Heart left ventricle (tissue), 16 donors: ENCODE measurements around the gene MST1R. TPM values are rescaled to one million over a fixed set of nuclear protein-coding genes. Genes with fewer than 3 reads are reported as not detected.

Experiments used
- ATAC-seq, 4 donors: fragments of 200-7000 bp; cut with Tn5 transposase; one replicate each; pipeline ENCODE4 v1.9.1; 2020 to 2022; ENCODE audit warnings: moderate library complexity in 4 of 4, mild to moderate bottlenecking in 3 of 4, moderate number of reproducible peaks in 1 of 4
- DNase-seq, 5 donors: peaks; one replicate each; pipeline ENCODE4 v3.0.0-alpha.2; 2020
- H3K27ac ChIP-seq, 12 donors: fragments of 200-600 bp; sonication (generic) in 4 of 12; one replicate each; pipeline versions ENCODE4 v1.5.0 to v1.8.0; 2016 to 2022; ENCODE audit warnings: mild to moderate bottlenecking in 2 of 12
- H3K27me3 ChIP-seq, 9 donors: fragments of 200-600 bp; sonication (generic) in 2 of 9; one replicate each; pipeline versions ENCODE4 v1.5.1 to v1.8.0; 2016 to 2022; ENCODE audit warnings: mild to moderate bottlenecking in 3 of 9
- H3K36me3 ChIP-seq, 9 donors: fragments of 200-600 bp; sonication (generic) in 2 of 9; one replicate each; pipeline versions ENCODE4 v1.5.0 to v1.8.0; 2018 to 2022; ENCODE audit warnings: mild to moderate bottlenecking in 2 of 9
- H3K4me1 ChIP-seq, 12 donors: fragments of 200-600 bp; sonication (generic) in 4 of 12; one replicate each; pipeline versions ENCODE4 v1.5.0 to v1.8.0; 2016 to 2022; ENCODE audit warnings: mild to moderate bottlenecking in 3 of 12
- H3K4me3 ChIP-seq, 12 donors: fragments of 200-600 bp; sonication (generic) in 4 of 12; one replicate each; pipeline versions ENCODE4 v1.5.0 to v1.8.0; 2017 to 2022; ENCODE audit warnings: mild to moderate bottlenecking in 9 of 12, moderate library complexity in 4 of 12
- H3K9me3 ChIP-seq, 12 donors: fragments of 200-600 bp; sonication (generic) in 4 of 12; one replicate each; pipeline versions ENCODE4 v1.5.0 to v1.8.0; 2016 to 2022; ENCODE audit warnings: mild to moderate bottlenecking in 1 of 12
- POLR2A ChIP-seq, 2 donors: fragments of 450-650 bp; IDR thresholded peaks; one replicate each; pipeline ENCODE4 v1.6.1; 2017; ENCODE audit warnings: antibody characterized with exemption in 2 of 2, mild to moderate bottlenecking in 2 of 2, moderate library complexity in 2 of 2
- whole genome bisulfite sequencing, 4 donors: extraction: QIAGEN DNeasy Blood & Tissue Kit in 2 of 4; methylation state at CpG; one replicate each; pipeline versions ENCODE4 v1.1.5 to v1.1.7; 2013 to 2018; 5-methylcytosine and 5-hydroxymethylcytosine counted together
- intact Hi-C, 10 donors: fragments of 100-400 bp; cut with DNase I; formaldehyde crosslinking; loops; one replicate each; pipeline versions ENCODE4 v1.11.1 to v1.14.2; 2022
- polyA plus RNA-seq, 2 donors: library from polyadenylated mRNA; stranded (reverse); fragments of 200-250 nt; gene quantifications; one replicate each; pipeline ENCODE4 v1.2.3, GENCODE V29; 2013
- total RNA-seq, 9 donors: library from RNA; depleted of rRNA in 2 of 9; stranded (reverse); fragments of >200 nt in 2 of 9; fragmentation: NEBNext Ultra II Directional in 3 of 9; extraction: Animal tissue kit (Norgen Biotek cat#: 25700) in 3 of 9; gene quantifications; one replicate each; pipeline versions ENCODE4 v1.1.0 to v1.2.4, GENCODE V29; 2016 to 2023
- TF ChIP-seq, protein P1 (sequence below), 12 donors: fragments of 200-600 bp; sonication (generic) in 4 of 12; IDR thresholded peaks; one replicate each; pipeline versions ENCODE4 v1.5.0 to v1.8.0; 2018 to 2022; ENCODE audit warnings: antibody characterized with exemption in 12 of 12, mild to moderate bottlenecking in 5 of 12
- donor health status: ischemic (EF 13 %, LVEDD 7.1; RV severe dilation, severe dysfunction).
- donor health status: healthy with polysubstance abuse.
- donor health status: DM: no; HTN: yes; CAD: no.
- donor health status: DM: no; HTN: no; CAD: no.
- donor health status: ischemic (EF 25% LVEDD 6.9; RV normal size, moderate dysfunction).
- donor health status: ischemic (EF 25% LVEDD 5.7; RV mildly dilated, moderate dysfunction).
- donor health status: healthy.
- donor health status: DM: yes; HTN: yes; CAD: no.
- donor health status: ischemic (EF 35%, LVEDD 5.7; RV mildly dilated, moderate dysfunction).
- donor health status: nonischemic (EF 11% LVEDD 7.7; RV severe dilation, severe dysfunction).
- donor health status: DM: yes; HTN: yes; CAD: no.
- donor health status: PGD.
- donor health status: ischemic (EF 29% LVEDD 5.4; RV normal size, mild dysfunction).
- donor health status: nonischemic (EF 23%, LVEDD 6.1; RV moderate dilation, normal function).

The MST1R gene
- total and polyA plus RNA-seq, 11 donors = 0.79 to 8.9 (median 1.8) TPM

DNA sequence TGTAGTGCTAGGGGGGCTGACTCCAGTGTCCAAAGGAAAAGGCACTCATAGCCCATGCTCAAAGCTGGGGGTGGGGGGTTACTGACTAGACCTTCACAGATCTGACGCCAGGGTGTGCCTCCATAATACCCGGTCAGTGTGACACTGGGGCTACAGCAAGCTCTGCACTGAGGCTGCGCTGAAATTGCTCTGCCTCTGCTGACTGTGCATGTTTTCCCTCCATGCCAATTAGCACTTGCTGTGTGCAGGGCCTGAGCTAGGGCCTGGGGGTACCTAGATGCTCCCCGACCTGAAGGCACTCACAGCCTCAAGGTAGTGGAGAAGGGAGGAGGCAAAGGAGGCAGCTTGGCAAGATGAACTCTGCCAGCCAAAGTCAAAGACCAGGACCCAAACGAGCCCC lies 39.2 kb downstream of the MST1R start:
- WGBS, 4 donors = 21 to 65% (median 58%) methylated on average over 2 to 5 of the region's 5 CpGs
- no peak overlapping the region for H3K4me3 ChIP-seq
- no peak for DNase-seq
- H3K27ac ChIP-seq = no peak overlapping the region
- no peaks in the 10 kb centered on the region for H3K9me3 ChIP-seq
- ATAC-seq = no peak
- peaks cover 7 to 35% (median 20%) of the 10 kb centered on the region in 9 donors for H3K27me3 ChIP-seq
- H3K36me3 ChIP-seq = no peaks in the 10 kb centered on the region
- TF ChIP-seq, protein P1, sequence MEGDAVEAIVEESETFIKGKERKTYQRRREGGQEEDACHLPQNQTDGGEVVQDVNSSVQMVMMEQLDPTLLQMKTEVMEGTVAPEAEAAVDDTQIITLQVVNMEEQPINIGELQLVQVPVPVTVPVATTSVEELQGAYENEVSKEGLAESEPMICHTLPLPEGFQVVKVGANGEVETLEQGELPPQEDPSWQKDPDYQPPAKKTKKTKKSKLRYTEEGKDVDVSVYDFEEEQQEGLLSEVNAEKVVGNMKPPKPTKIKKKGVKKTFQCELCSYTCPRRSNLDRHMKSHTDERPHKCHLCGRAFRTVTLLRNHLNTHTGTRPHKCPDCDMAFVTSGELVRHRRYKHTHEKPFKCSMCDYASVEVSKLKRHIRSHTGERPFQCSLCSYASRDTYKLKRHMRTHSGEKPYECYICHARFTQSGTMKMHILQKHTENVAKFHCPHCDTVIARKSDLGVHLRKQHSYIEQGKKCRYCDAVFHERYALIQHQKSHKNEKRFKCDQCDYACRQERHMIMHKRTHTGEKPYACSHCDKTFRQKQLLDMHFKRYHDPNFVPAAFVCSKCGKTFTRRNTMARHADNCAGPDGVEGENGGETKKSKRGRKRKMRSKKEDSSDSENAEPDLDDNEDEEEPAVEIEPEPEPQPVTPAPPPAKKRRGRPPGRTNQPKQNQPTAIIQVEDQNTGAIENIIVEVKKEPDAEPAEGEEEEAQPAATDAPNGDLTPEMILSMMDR (IDR thresholded peaks at IDR 0.05) = no peak
- H3K4me1 ChIP-seq = peaks cover 0 to 7% (median 6%) of the 10 kb centered on the region in 12 donors
- intact Hi-C loops = no loop called here

DNA sequence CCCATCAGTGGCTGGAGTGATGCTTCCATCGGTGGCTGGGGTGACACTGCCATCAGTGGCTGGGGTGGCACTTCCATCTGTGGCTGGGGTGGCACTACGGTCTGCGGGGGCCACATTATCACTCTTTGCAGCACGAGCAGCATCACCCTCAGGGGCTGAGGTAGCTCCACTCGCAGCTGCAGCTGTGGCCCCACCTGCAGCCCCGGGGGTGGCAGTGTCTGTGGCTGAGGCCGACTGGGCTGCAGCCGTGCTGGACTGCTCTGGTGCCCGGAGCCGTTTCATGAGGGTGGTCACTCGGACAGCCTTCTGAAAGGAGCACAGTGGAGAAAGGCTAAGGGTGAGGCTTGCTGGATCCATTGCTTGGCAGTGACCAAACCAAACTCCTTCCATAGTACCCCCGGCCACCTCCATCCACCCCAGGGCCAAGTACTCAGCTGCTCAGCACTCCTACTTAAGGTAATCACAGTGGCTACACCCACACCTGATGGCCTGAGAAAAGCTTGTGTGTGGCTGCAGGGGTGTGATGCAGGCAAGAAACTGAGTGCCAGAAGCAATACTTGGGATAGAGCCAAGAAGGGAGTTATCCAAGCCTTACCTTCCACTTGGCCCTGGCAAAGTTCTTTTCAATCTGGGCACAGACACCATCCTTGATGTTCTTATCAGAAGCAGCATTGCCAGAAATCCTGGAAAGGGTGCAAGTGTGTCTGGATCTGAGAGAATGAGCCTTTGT lies 43.9 kb downstream of the MST1R start:
- intact Hi-C loops = loop anchor here in 1 of 10 donors (5.0 kb wide), 1 partner anchor 43 kb away; the partner anchor contains the start of gene MST1R
- no peak for ATAC-seq
- no peaks in the 10 kb centered on the region for H3K36me3 ChIP-seq
- H3K27ac ChIP-seq = no peak overlapping the region
- 79 to 84% (median 83%) methylated on average over 8 to 12 of the region's 12 CpGs for WGBS, 4 donors
- TF ChIP-seq, protein P1 (IDR thresholded peaks at IDR 0.05) = no peak
- no peak for TF ChIP-seq POLR2A (IDR thresholded peaks at IDR 0.05)
- H3K9me3 ChIP-seq = no peaks in the 10 kb centered on the region
- no peak for DNase-seq
- no peak overlapping the region for H3K4me3 ChIP-seq
- peaks cover 0 to 14% (median 8%) of the 10 kb centered on the region in 12 donors for H3K4me1 ChIP-seq
- H3K27me3 ChIP-seq = peaks cover 0 to 7% (median 0%) of the 10 kb centered on the region in 9 donors

DNA sequence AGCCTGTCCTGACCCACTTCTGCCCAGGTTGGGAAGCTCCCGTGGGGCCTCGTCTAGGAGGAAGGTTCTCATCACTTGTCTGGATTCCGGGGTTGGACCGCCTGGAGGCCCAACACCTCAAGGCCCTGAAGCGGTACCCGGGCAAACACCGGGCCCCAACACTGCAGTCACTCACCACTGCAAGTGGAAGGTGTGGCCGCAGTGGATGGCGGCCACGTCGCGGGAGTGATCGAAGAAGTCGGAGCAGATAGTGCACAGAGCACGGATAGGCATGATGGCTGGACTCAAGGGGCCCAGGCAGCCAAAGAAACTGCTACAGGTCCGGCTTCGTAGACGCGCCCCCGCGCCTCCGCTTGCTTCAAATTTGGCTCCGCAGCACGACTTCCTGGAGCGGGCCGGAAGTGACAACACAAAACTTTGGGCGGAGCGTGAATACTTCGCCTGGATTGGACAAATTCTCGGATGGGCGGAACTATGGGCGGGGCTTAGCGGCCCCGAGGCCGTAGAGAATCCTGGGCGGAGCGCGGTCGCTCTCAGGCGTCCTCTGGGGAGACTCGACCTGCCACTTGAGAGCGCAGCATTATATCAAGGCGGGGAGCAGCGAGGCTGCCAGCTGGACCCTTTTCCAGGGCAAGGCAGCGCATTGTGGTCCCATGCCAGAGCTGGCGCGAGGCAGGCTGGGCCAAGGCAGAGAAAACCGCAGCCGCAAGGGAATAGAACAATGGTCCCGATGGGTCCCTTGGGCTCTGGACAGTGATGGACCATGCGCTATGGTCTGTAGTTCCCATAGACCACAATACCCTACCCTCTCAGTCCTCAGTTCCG lies 47.3 kb downstream of the MST1R start, which contains the start of gene TRAIP:
TRAIP (minus strand) TSS at position 384 of the 825 bp plus-strand sequence; CDS start at position 273, 111 bp downstream.
- intact Hi-C loops = loop anchor here in 2 of 10 donors (2.0 to 5.0 kb wide), 2 partner anchors 46 to 72 kb away; partner anchors contain the start of genes MON1A (in 1 of the 2) and MST1R (in 1 of the 2)
- Histone ChIP-seq H3K4me1 (peaks cover 0 to 14% (median 8%) of the 10 kb centered on the region in 12 donors), H3K27me3 (no peaks in the 10 kb centered on the region), H3K4me3 (peak within 1 kb of the TSS; percentile 28 to 91 (median 61)), H3K9me3 (no peaks in the 10 kb centered on the region), H3K27ac (peak within 1 kb of the TSS; percentile 34 to 88 (median 82)), H3K36me3 (no peaks in the 10 kb centered on the region)
- TF ChIP-seq POLR2A (IDR thresholded peaks at IDR 0.05) = peak in 1 of 2 donors; percentile 65
- TF ChIP-seq, protein P1 (IDR thresholded peaks at IDR 0.05) = peak in 2 of 12 donors; percentile 15 to 24
- ATAC-seq (peak; percentile 99 to 100 (median 100)), DNase-seq (peak; percentile 94 to 96 (median 95))
- WGBS, 4 donors = 2% methylated on average over 27 to 52 of the region's 52 CpGs
